Erythroblast (primary cell): Measurements from ENCODE around the gene FXYD7.

Experiments
- GATA1 ChIP-seq: IDR thresholded peaks from 2 replicates; pipeline ENCODE4 v1.6.1; 2011; ENCODE audit warnings: low read depth, mild to moderate bottlenecking, control low read depth, low read length, moderate library complexity
- POLR2A ChIP-seq: IDR thresholded peaks from 2 replicates; pipeline ENCODE4 v1.6.1; 2011; ENCODE audit warnings: mild to moderate bottlenecking, low read length

- no peak for TF ChIP-seq POLR2A
- no peak for TF ChIP-seq GATA1
Observed at GRCh38 chr19:35202722-35203688, 60.0 kb downstream of the FXYD7 start.
